ENCODE data around the gene SART3.
"Not testable (repeated sequence)": the region's sequence is repeated elsewhere in the genome, so short reads cannot be mapped to it uniquely, and the experiment has no call there.

DNA sequence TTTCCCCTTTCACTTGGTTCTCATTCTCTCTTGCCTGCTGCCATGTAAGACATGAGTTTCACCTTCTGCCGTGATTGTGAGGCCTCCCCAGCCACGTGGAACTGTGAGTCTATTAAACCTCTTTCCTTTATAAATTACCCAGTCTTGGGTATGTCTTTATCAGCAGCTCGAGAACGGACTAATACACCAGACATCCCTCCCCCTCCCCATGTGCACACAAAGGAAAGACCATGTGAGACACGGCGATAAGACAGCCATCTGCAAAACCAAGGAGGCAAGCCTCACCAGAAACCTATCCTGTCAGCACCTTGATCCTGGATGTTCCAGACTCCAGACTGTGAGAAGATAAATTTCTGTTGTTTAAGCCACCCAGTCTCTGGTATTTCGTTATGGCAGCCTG is 75.6 kb downstream of the SART3 start:
- TF ChIP-seq, protein P1, sequence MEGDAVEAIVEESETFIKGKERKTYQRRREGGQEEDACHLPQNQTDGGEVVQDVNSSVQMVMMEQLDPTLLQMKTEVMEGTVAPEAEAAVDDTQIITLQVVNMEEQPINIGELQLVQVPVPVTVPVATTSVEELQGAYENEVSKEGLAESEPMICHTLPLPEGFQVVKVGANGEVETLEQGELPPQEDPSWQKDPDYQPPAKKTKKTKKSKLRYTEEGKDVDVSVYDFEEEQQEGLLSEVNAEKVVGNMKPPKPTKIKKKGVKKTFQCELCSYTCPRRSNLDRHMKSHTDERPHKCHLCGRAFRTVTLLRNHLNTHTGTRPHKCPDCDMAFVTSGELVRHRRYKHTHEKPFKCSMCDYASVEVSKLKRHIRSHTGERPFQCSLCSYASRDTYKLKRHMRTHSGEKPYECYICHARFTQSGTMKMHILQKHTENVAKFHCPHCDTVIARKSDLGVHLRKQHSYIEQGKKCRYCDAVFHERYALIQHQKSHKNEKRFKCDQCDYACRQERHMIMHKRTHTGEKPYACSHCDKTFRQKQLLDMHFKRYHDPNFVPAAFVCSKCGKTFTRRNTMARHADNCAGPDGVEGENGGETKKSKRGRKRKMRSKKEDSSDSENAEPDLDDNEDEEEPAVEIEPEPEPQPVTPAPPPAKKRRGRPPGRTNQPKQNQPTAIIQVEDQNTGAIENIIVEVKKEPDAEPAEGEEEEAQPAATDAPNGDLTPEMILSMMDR (IDR thresholded peaks at IDR 0.05; ENCODE audit: low read depth, low read length, missing input control), result not testable (repeated sequence)
- not testable (repeated sequence) for TF ChIP-seq ZBTB33, SP1, ATF3, RAD21 (IDR thresholded peaks at IDR 0.05)

Measured in liver (tissue), 3 donors.